SH-SY5Y (cell line): ENCODE measurements around the gene CELSR3.

ENCODE experiments used
- GATA2 ChIP-seq: IDR thresholded peaks from 2 replicates; pipeline ENCODE4 v1.6.1; 2011; ENCODE audit warnings: mild to moderate bottlenecking, low read depth, low read length
- GATA3 ChIP-seq: IDR thresholded peaks from 2 replicates; pipeline ENCODE4 v1.6.1; 2011; ENCODE audit warnings: low read depth, mild to moderate bottlenecking, low read length, moderate library complexity

DNA sequence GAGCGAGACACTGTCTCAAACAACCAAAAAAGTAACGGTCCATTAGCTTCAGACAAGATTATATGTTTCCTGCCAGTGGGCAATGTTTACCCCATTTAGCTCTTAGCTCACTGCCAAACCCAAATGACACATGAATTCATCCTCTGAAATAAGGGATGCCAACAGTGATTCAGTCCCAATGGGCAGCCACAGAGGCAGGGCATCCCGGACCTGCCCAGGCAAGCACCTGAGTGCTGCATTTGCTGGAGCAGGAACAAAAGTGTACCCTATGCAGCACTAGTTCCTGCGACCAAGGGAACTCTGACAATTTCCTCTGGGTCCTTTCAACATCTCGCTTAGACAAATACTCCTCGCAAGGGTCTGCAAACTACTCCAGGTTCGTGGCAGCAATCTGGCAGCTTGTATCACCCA is 46.4 kb upstream of the CELSR3 start:
- TF ChIP-seq GATA2: no peak
- no peak for TF ChIP-seq GATA3
